OCI-LY1 (cell line): ENCODE results near the gene NSD2.

Experiments used
- H2AFZ ChIP-seq: fragments of 200-600 bp; sonication (generic), shearing (Covaris generic); 2 replicates; pipeline ENCODE4 v1.6.0; 2014; ENCODE audit warnings: antibody characterized with exemption, mild to moderate bottlenecking, low read length
- H3F3A ChIP-seq: fragments of 200-600 bp; sonication (generic), shearing (Covaris generic); 2 replicates; pipeline ENCODE4 v1.6.0; 2014; ENCODE audit warnings: mild to moderate bottlenecking, antibody characterized with exemption, low read length, moderate library complexity; ENCODE audit not compliant: insufficient read depth
- H3K27ac ChIP-seq: fragments of 200-600 bp; sonication (generic); 2 replicates; pipeline ENCODE4 v1.5.1; 2014; ENCODE audit warnings: low read length, mixed run types, mild to moderate bottlenecking, low read depth; ENCODE audit not compliant: poor library complexity, severe bottlenecking
- H3K27me3 ChIP-seq: fragments of 200-600 bp; sonication (generic); 2 replicates; pipeline ENCODE4 v1.6.0; 2014; ENCODE audit warnings: antibody characterized with exemption, mild to moderate bottlenecking, low read length, moderate library complexity; ENCODE audit not compliant: insufficient read depth
- H3K36me3 ChIP-seq: fragments of 200-600 bp; sonication (generic); 2 replicates; pipeline ENCODE4 v1.6.1; 2014; ENCODE audit warnings: mild to moderate bottlenecking, antibody characterized with exemption, low read length, moderate library complexity, mixed read lengths; ENCODE audit not compliant: insufficient read depth
- H3K4me1 ChIP-seq: fragments of 200-600 bp; sonication (generic); 2 replicates; pipeline ENCODE4 v1.5.1; 2014; ENCODE audit warnings: mild to moderate bottlenecking, low read length, moderate library complexity; ENCODE audit not compliant: insufficient read depth, severe bottlenecking
- H3K4me2 ChIP-seq: fragments of 200-600 bp; sonication (generic), shearing (Covaris generic); 2 replicates; pipeline ENCODE4 v1.6.1; 2014; ENCODE audit warnings: low read length
- H3K4me3 ChIP-seq: fragments of 200-600 bp; sonication (generic); 2 replicates; pipeline ENCODE4 v1.5.1; 2014; ENCODE audit warnings: low read length, low read depth, mild to moderate bottlenecking, mixed read lengths; ENCODE audit not compliant: poor library complexity, severe bottlenecking
- H3K79me2 ChIP-seq: fragments of 200-600 bp; shearing (Covaris generic); 2 replicates; pipeline ENCODE4 v1.6.1; 2016; ENCODE audit warnings: mixed run types, low read length, mixed read lengths; ENCODE audit not compliant: insufficient read depth
- H3K9ac ChIP-seq: fragments of 200-600 bp; sonication (generic), shearing (Covaris generic); 2 replicates; pipeline ENCODE4 v1.6.1; 2014; ENCODE audit warnings: mild to moderate bottlenecking, low read length, mixed read lengths
- H3K9me2 ChIP-seq: fragments of 200-600 bp; sonication (generic), shearing (Covaris generic); 2 replicates; pipeline ENCODE4 v1.6.1; 2014; ENCODE audit warnings: low read depth, mild to moderate bottlenecking, low read length, mixed read lengths
- H3K9me3 ChIP-seq: fragments of 200-600 bp; shearing (Covaris generic); 2 replicates; pipeline ENCODE4 v1.6.1; 2014; ENCODE audit warnings: low read length, mixed read lengths
- H4K20me1 ChIP-seq: fragments of 200-600 bp; sonication (generic), shearing (Covaris generic); 2 replicates; pipeline ENCODE4 v1.6.0; 2016; ENCODE audit warnings: mild to moderate bottlenecking, low read length; ENCODE audit not compliant: insufficient read depth
- CTCF ChIP-seq: fragments of 200-600 bp; sonication (generic), shearing (Covaris generic); IDR thresholded peaks from 2 replicates; pipeline ENCODE4 v1.5.1; 2017; ENCODE audit warnings: mild to moderate bottlenecking, antibody characterized with exemption, low read length, moderate library complexity, mixed read lengths
- EZH2 ChIP-seq: fragments of 200-600 bp; sonication (generic), shearing (Covaris generic); IDR thresholded peaks from 2 replicates; pipeline ENCODE4 v1.8.0; 2017; ENCODE audit warnings: borderline replicate concordance, mixed run types, mild to moderate bottlenecking, antibody characterized with exemption, low read length, moderate library complexity, mixed read lengths

The NSD2 gene

GRCh38 chr4:1837069-1837468, 34.1 kb upstream of the NSD2 start:
- Histone ChIP-seq H3K36me3 (peaks cover 53% of the 10 kb centered on the region; the same call in 1 of the 2 replicates), H3K79me2 (no peaks in the 10 kb centered on the region), H3K9me3 (no peaks in the 10 kb centered on the region), H4K20me1 (no peaks in the 10 kb centered on the region), H3K27me3 (no peaks in the 10 kb centered on the region), H3F3A (no peaks in the 10 kb centered on the region), H3K4me1 (peaks cover 38% of the 10 kb centered on the region), H3K9ac (no peak overlapping the region), H3K4me2 (no peak overlapping the region), H3K27ac (peak overlapping the region; percentile 23), H3K4me3 (no peak overlapping the region), H2AFZ (no peak overlapping the region), H3K9me2 (no peaks in the 10 kb centered on the region)
- TF ChIP-seq EZH2, result no peak
- TF ChIP-seq CTCF, result no peak

GRCh38 chr4:1839282-1839681, 31.9 kb upstream of the NSD2 start:
- TF ChIP-seq CTCF (no peak), EZH2 (no peak)
- H3K9me2 ChIP-seq, result no peaks in the 10 kb centered on the region
- H3K9me3 ChIP-seq, result no peaks in the 10 kb centered on the region
- H3K9ac ChIP-seq, result no peak overlapping the region; the same call in 1 of the 2 replicates
- H3F3A ChIP-seq, result no peaks in the 10 kb centered on the region
- peaks cover 48% of the 10 kb centered on the region; the same call in 1 of the 2 replicates for H3K36me3 ChIP-seq
- H3K4me1 ChIP-seq, result peaks cover 22% of the 10 kb centered on the region
- no peak overlapping the region; the same call in 1 of the 2 replicates for H3K4me2 ChIP-seq
- no peaks in the 10 kb centered on the region for H3K27me3 ChIP-seq
- no peaks in the 10 kb centered on the region for H3K79me2 ChIP-seq
- H2AFZ ChIP-seq, result no peak overlapping the region
- no peaks in the 10 kb centered on the region for H4K20me1 ChIP-seq
- H3K4me3 ChIP-seq, result no peak overlapping the region
- peak overlapping the region; percentile 79 for H3K27ac ChIP-seq

- no peaks in the 10 kb centered on the region for H3F3A ChIP-seq
- H3K79me2 ChIP-seq, result no peaks in the 10 kb centered on the region
- no peak overlapping the region for H3K27ac ChIP-seq
- no peak overlapping the region for H2AFZ ChIP-seq
- peaks cover 37% of the 10 kb centered on the region for H3K36me3 ChIP-seq
- H3K9ac ChIP-seq, result no peak overlapping the region
- no peak for TF ChIP-seq EZH2
- TF ChIP-seq CTCF, result no peak
- no peaks in the 10 kb centered on the region for H3K9me2 ChIP-seq
- no peak overlapping the region for H3K4me3 ChIP-seq
- H3K9me3 ChIP-seq, result no peaks in the 10 kb centered on the region
- H3K27me3 ChIP-seq, result no peaks in the 10 kb centered on the region
- H4K20me1 ChIP-seq, result no peaks in the 10 kb centered on the region
- no peak overlapping the region for H3K4me2 ChIP-seq
- peaks cover 14% of the 10 kb centered on the region for H3K4me1 ChIP-seq
These were observed 29.8 kb upstream of the NSD2 start for GRCh38 chr4:1841201-1841886.
